HG02970 (cell line): ENCODE results near the gene STAT2.
"Not testable (repeated sequence)": the region's sequence is repeated elsewhere in the genome, so short reads cannot be mapped to it uniquely, and the experiment has no call there.

ENCODE experiments used
- ATAC-seq: cut with Tn5 transposase; IDR thresholded peaks from one replicate; pipeline ENCODE4 v1.9.1; 2021; ENCODE audit warnings: mild to moderate bottlenecking, moderate library complexity, moderate number of reproducible peaks; ENCODE audit not compliant: unreplicated experiment, low FRiP score

The STAT2 gene

DNA sequence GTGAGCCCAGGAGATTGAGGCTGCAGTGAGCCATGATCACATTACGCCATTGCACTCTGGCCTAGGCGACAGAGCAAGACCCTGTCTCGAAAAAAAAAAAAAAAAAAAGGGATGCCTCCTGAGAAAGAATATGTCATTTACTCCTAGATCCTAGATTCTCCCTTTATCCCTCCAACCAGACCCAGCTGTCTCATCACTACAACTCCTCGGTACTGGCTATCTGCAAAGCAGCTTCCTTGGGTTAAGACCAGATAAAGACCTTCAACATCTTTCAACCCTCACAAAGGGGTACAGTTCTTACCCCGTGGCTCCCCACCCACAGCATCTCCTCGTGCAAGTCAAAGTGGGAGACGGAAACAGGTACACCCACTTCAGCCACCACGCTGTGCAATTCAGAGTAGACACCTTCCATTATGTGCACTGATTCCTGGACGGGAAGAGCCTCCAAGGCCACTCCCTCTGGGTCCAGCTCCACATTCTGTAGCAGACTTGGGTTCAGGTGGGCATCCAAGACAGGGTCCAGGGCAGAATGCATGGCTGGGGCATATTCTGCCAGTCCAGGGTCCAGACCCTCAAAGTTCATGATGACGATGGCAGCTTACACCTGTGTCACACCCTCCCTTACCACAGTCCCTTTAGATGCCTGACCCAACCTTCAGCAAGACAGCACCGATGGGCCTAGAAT lies 27.3 kb downstream of the STAT2 start:
- ATAC-seq: no peak

GRCh38 chr12:56330936-56331490 lies 28.9 kb downstream of the STAT2 start:
- no peak for ATAC-seq

GRCh38 chr12:56326533-56326932 lies 33.4 kb downstream of the STAT2 start:
- ATAC-seq: no peak

DNA sequence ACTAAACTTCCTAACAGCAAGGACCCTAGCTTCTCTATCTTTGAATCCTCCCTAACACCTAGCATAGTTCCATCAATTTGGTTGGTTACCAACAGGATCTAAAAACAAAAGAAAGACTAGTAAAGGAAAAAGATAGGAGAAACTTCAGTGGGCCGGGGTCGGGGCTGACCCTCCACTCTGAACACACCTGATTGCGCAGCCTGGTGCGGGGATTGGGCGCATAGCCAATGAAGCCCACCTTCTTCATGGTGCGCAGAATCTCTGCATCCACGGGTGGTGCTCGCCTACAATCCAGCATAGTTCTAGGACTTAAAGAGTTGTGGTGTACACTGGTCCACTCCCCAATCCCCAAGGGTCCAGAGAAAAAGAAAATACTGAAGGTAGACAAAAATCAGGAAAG lies 33.8 kb downstream of the STAT2 start:
- ATAC-seq: no peak

- ATAC-seq: no peak
These were observed 35.7 kb downstream of the STAT2 start for GRCh38 chr12:56324206-56324605.

- ATAC-seq: not testable (repeated sequence)
These were observed 38.3 kb downstream of the STAT2 start for GRCh38 chr12:56321610-56322009.

GRCh38 chr12:56321027-56321426 lies 38.9 kb downstream of the STAT2 start:
- ATAC-seq: no peak

GRCh38 chr12:56317675-56318074 lies 42.2 kb downstream of the STAT2 start:
- no peak for ATAC-seq

DNA sequence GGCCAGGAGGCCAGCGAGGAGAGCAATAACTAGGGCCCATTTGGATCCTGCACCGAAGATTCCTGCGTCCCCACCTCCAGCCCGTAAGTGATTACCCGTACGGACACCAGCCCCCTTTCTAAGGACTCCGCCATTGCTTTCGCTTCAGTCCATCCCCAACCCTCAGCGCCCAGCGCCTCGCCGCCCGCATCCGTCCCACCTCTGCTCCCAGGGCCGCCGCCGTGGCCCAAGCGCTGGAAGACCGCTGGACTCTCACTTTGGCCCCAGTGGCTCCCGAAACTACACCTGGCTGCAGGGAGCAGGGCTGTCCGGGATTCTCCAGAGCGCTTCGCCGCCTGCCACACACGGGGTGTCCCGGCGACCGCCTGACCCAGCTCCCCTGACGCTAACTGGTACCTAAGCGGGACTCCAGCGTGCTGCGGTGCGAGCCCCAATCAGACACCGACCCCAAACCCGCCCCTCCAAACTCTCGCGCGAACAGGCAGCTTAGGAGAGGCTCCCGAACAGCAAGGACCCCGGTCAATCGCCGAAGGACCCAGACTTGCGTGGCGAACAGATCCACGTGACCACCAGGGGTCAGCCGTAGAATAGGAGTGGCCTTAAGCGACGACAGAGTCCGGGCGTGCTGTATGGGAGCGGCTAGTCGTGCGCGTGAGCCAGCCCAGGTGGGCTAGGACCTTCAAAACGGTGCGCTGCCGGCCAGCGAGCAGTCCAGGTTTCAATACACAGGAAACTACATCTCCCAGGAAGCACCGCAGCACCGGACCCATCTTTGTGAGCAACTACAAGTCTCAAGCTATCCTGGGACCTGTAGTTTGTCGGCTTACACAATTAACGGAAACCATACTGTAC lies 44.1 kb downstream of the STAT2 start, which contains the start of gene CNPY2:
Gene CNPY2 (minus strand): TSS at position 367 of the 852 bp plus-strand sequence. CDS start 771 bp downstream, outside the sequence.
- peak; percentile 89 for ATAC-seq

DNA sequence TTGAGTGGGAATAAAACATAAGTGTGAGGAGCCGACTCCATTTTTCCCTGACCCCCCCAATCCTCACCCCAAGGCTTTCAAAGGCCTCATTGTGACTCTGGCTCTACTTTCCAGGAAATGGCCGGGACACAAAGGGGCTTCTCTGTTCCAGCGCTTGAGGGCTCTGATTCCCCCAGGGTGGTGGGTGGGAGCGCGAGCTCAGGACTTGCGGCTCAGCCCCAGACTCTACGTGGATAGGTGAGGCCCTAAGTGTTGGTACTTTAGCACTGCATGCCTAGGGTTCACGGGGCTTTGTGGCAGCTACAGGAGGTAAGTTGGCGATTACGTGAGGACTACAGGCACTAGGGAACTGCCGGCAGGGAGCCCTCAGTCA lies 44.7 kb downstream of the STAT2 start:
- ATAC-seq: no peak

- ATAC-seq: no peak
These were observed 48.9 kb downstream of the STAT2 start for GRCh38 chr12:56311003-56311402.

- no peak for ATAC-seq
These were observed 51.2 kb downstream of the STAT2 start for GRCh38 chr12:56308714-56309113.

DNA sequence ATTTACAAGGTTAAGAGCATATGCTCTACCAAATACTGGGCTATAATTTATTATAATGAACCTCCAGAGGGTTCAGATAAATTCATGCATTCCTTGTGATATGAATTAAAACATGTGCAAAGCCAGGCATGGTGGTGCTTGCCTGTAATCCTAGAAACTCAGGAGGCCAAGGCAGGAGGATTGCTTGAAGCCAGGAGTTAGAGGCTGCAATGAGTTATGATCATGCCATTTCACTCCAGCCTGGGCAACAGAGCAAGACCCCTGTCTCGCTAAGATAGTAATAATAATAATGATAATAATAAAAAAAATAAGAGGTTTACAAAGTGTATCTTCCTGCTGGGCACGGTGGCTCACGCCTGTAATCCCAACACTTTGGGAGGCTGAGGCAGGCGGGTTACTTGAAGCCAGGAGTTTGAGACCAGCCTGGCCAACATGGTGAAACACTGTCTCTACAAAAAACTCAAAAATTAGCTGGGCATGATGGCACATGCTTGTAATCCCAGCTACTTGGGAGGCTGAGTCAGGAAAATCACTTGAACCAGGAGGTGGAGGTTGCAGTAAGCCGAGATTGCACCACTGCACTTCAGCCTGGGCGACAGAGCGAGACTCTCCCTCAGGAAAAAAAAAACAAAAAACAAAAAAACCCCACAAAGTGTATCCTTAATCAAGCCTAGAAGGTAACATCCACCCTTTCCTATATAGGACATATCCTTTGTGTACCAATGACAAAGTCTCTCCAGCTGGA lies 52.5 kb downstream of the STAT2 start:
- ATAC-seq: no peak

- ATAC-seq: no peak
These were observed 54.9 kb downstream of the STAT2 start for GRCh38 chr12:56304872-56305590.

- ATAC-seq: no peak
These were observed 55.6 kb downstream of the STAT2 start for GRCh38 chr12:56304276-56304675.

DNA sequence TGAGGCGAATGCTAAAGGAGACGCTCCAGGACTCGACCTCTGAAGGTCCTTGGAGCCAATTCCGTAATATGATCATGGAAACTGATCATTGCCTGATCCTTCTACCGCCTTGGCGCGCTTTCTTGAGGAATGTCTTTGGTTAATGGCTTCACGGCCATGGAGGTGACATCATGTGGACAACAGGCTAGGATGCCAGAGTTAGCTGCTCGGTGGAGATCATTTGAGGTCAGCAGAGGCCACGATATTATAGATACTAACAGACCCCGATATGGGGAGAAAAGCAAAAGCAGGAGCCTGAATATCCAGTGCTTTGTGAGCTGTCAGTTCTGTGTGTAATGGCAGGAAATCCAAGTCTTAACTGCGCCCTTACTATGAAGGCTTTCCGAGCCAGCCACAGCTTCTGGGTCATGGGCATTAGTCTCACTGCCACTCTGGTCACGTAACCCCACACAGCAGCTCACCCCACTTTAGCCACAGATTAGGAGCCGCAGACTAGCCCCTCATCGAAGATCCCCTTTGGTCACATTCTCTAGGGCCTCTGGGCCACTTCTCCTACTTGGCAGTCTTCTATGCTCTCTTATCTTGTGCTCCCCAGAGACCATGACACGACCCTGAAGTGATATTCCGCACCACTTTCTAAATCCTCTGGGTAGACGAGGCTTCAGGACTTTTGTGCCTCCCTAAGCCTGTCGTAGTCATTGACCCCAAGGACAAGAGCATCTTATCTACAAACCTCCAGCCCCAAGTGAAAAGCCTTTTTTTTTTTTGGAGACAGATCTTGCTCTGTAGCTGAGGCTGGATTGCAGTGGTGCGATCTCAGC lies 59.1 kb downstream of the STAT2 start:
- no peak for ATAC-seq

DNA sequence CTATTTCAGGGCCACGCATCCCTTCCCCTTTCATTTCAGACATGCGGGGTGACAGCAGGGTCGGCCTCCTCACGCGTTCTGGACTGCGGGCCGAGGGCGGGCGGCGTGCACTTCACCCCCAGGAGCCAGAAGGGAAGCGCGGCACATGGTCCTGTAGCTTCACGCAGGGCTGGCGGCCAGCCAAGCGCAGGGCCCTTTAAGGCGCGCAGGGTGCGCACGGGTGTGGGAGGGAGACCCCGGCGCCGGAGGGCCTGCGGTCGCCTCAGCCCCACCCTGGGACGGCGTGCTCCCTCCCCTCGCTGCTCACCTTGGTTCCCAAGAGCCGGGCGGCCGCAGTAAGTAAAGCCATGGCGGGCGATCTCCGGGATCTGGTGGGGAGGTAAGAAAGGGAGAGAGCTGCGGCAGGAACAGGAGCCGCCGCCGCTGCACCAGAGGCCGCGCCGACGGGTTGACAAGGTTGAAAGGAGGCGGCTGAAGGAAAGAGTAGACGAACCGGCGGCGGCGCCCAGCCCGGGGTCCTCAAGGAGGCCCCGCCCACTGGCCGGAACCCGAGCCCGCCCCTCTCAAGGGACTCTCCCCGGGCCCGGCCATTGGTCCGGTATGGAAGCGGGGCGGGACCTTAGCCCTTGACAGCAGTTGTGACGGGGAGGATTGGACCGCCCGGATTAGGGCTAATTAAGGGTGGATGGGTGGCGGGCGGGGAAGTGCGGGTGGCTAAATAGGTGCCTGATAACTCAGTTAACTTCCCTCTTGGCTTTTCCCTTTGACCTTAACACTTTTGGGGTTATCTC lies 59.9 kb downstream of the STAT2 start, which contains the start of gene CS:
Gene CS (minus strand): TSS at position 478 of the 791 bp plus-strand sequence. CDS start 129 bp downstream, at position 349.
- ATAC-seq: peak; percentile 91

DNA sequence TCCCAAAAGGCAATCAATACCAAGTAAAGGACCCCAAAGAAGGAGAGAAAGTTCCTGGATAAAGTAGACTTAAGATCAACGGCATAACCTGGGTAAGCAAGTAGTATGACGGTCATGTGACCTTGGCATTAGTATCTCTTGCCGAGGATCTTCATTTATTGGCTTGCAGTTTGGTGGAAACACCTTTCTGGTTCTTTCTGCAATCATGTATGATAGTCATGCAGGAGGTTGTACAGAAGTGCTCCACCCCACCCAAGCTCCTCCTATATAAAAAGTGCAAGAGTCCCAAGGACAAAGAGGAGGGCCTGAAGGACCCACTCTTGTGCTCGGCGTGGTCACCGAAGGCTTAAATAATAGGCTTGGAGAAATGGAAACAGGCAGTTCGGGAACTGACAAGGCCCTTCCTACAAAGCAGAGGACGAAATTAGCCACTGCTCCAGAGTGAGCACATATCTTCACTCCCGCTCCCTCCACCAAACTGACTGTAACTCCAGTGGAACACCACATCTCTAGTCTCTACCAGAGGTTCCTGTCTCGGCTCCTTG lies 60.5 kb downstream of the STAT2 start:
- no peak for ATAC-seq
